ENCODE measurements around the gene TTLL13.
"Not testable (repeated sequence)": the region's sequence is repeated elsewhere in the genome, so short reads cannot be mapped to it uniquely, and the experiment has no call there.

GRCh38 chr15:90281637-90282036 is 32.3 kb downstream of the TTLL13 start:
- not testable (repeated sequence) for TF ChIP-seq HDGF (IDR thresholded peaks at IDR 0.05); CTCF (IDR thresholded peaks at IDR 0.05 in 2 of 3, conservative IDR thresholded peaks at IDR 0.05 in 1 of 3; ENCODE audit: insufficient read depth in 2 of 3, low read depth in 1 of 3, low read length in 3 of 3); BACH1 (tag; IDR thresholded peaks at IDR 0.05); PATZ1 (CRISPR knock-in tag; IDR thresholded peaks at IDR 0.05; ENCODE audit: borderline replicate concordance); EZH2 (IDR thresholded peaks at IDR 0.05; ENCODE audit: borderline replicate concordance, low read depth, low read length); RBM14 (IDR thresholded peaks at IDR 0.05; ENCODE audit: borderline replicate concordance, insufficient read depth, low read depth, low read length); CEBPB (tag; IDR thresholded peaks at IDR 0.05); E4F1 (CRISPR knock-in tag; IDR thresholded peaks at IDR 0.05; ENCODE audit: borderline replicate concordance)

Measured in K562 (cell line).